ENCODE data around the gene NSMCE4A. TPM values are rescaled to one million over a fixed set of nuclear protein-coding genes. Genes with fewer than 3 reads are reported as not detected.

NSMCE4A gene
- total and polyA plus RNA-seq, 9 of the 15 experiments (the other 6 are each of a cell fraction or from before 2014, with no cell fraction given), result 8.4 to 88.5 (median 46.4) TPM

DNA sequence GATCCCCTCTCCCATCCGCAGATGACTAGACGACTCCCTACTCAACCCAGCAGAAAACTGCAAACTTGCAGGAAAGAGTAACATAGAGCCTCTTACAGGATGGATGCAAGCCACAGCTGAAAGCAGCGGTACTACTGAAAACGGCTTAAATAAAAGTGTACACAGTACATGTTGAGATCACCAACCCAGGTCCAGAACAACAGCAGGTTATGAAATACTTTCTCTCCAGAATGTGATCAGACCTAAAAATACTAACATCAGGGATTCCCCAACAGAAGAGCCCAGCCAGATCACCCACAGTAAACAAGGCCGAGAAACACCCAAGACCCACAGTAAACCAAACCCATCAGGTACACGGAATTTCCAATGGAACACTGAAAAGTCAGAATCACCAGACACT is 60.4 kb downstream of the NSMCE4A start:
- Histone ChIP-seq H3K9me3 (replicated peaks; ENCODE audit: control insufficient read depth, insufficient read depth, low read depth, low read length) (no peaks in the 10 kb centered on the region), H3K79me2 (ENCODE audit: control insufficient read depth, insufficient read depth, low read length) (no peaks in the 10 kb centered on the region), H3K4me2 (ENCODE audit: insufficient read depth, low read length) (no peak overlapping the region), H3K4me3 (no peak overlapping the region), H3K27ac (ENCODE audit: extremely low read depth, low read depth, low read length) (no peak overlapping the region), H3K27me3 (ENCODE audit: control insufficient read depth in 2 of 2, insufficient read depth in 2 of 2, low read length in 2 of 2) (no peaks in the 10 kb centered on the region), H3K36me3 (ENCODE audit: control insufficient read depth, insufficient read depth, low read length) (peaks cover 23% of the 10 kb centered on the region; the same call in 2 of the 3 replicates), H4K20me1 (replicated peaks; ENCODE audit: control insufficient read depth, insufficient read depth, low read length) (no peaks in the 10 kb centered on the region), H2AFZ (ENCODE audit: low read depth, low read length) (no peak overlapping the region), H3K4me1 (replicated peaks in 1 of 2; ENCODE audit: control insufficient read depth in 2 of 2, insufficient read depth in 2 of 2, low read length in 2 of 2) (peaks cover 0 to 5% of the 10 kb centered on the region in 2 experiments; a peak in 1 of 5 replicates), H3K9ac (ENCODE audit: insufficient read depth in 1 of 2, low read depth in 2 of 2, low read length in 2 of 2) (no peak overlapping the region), H3K9me1 (ENCODE audit: control insufficient read depth, insufficient read depth, low read length) (no peaks in the 10 kb centered on the region)
- FAIRE-seq (no peak), ATAC-seq (no peak), DNase-seq (ENCODE audit: extremely low read depth in 1 of 4, low spot score in 3 of 4) (no peak)
- intact Hi-C loops (cut with micrococcal nuclease) (no loop called here), in situ Hi-C loops (cut with MboI) (loop anchor here (25.0 kb wide), 1 partner anchor 977 kb away; no protein-coding TSS in a partner anchor)
- no peak for TF ChIP-seq ZNF23 (CRISPR knock-in tag; IDR thresholded peaks at IDR 0.05)
- no peak for TF ChIP-seq NCOA1 (IDR thresholded peaks at IDR 0.05; ENCODE audit: low read depth)
- TF ChIP-seq, protein P1, sequence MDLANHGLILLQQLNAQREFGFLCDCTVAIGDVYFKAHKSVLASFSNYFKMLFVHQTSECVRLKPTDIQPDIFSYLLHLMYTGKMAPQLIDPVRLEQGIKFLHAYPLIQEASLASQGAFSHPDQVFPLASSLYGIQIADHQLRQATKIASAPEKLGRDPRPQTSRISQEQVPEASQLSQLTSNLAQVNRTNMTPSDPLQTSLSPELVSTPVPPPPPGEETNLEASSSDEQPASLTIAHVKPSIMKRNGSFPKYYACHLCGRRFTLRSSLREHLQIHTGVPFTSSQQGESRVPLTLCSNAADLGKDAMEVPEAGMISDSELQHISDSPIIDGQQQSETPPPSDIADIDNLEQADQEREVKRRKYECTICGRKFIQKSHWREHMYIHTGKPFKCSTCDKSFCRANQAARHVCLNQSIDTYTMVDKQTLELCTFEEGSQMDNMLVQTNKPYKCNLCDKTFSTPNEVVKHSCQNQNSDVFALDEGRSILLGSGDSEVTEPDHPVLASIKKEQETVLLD (IDR thresholded peaks at IDR 0.05), result no peak
- no peak for TF ChIP-seq CEBPG (CRISPR knock-in tag; IDR thresholded peaks at IDR 0.05)
- TF ChIP-seq CEBPG (tag; conservative IDR thresholded peaks at IDR 0.05 in 1 of 2, IDR thresholded peaks at IDR 0.05 in 1 of 2), result no peak
- TF ChIP-seq, protein P2, sequence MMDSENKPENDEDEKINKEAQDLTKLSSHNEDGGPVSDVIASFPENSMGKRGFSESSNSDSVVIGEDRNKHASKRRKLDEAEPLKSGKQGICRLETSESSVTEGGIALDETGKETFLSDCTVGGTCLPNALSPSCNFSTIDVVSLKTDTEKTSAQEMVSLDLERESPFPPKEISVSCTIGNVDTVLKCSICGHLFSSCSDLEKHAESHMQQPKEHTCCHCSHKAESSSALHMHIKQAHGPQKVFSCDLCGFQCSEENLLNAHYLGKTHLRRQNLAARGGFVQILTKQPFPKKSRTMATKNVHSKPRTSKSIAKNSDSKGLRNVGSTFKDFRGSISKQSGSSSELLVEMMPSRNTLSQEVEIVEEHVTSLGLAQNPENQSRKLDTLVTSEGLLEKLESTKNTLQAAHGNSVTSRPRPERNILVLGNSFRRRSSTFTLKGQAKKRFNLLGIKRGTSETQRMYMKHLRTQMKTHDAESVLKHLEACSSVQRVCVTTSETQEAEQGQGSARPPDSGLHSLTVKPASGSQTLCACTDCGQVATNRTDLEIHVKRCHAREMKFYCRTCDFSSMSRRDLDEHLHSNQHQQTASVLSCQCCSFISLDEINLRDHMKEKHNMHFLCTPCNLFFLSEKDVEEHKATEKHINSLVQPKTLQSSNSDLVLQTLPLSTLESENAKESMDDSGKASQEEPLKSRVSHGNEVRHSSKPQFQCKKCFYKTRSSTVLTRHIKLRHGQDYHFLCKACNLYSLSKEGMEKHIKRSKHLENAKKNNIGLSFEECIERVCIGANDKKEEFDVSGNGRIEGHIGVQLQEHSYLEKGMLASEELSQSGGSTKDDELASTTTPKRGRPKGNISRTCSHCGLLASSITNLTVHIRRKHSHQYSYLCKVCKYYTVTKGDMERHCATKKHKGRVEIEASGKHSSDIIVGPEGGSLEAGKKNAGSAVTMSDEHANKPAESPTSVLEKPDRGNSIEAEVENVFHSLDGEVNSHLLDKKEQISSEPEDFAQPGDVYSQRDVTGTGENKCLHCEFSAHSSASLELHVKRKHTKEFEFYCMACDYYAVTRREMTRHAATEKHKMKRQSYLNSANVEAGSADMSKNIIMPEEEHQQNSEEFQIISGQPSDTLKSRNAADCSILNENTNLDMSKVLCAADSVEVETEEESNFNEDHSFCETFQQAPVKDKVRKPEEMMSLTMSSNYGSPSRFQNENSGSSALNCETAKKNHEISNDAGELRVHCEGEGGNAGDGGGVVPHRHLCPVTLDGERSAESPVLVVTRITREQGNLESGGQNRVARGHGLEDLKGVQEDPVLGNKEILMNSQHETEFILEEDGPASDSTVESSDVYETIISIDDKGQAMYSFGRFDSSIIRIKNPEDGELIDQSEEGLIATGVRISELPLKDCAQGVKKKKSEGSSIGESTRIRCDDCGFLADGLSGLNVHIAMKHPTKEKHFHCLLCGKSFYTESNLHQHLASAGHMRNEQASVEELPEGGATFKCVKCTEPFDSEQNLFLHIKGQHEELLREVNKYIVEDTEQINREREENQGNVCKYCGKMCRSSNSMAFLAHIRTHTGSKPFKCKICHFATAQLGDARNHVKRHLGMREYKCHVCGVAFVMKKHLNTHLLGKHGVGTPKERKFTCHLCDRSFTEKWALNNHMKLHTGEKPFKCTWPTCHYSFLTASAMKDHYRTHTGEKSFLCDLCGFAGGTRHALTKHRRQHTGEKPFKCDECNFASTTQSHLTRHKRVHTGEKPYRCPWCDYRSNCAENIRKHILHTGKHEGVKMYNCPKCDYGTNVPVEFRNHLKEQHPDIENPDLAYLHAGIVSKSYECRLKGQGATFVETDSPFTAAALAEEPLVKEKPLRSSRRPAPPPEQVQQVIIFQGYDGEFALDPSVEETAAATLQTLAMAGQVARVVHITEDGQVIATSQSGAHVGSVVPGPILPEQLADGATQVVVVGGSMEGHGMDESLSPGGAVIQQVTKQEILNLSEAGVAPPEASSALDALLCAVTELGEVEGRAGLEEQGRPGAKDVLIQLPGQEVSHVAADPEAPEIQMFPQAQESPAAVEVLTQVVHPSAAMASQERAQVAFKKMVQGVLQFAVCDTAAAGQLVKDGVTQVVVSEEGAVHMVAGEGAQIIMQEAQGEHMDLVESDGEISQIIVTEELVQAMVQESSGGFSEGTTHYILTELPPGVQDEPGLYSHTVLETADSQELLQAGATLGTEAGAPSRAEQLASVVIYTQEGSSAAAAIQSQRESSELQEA (IDR thresholded peaks at IDR 0.05; ENCODE audit: low read depth), result no peak
- WGBS (ENCODE audit: insufficient coverage, low coverage, missing lambda C conversion rate), result 88% methylated on average over 5 of the region's 6 CpGs
- ChIA-PET POLR2A (no interaction called here), CTCF (ENCODE audit: low intra/inter-chr PET ratio) (no interaction called here)
- no TSS peak for BruUV-seq (replicated peaks)

Measured in K562 (cell line).